Limb (tissue), 2 donors: Measurements from ENCODE around the gene XAB2.

ENCODE experiments used
- DNase-seq, 2 donors: peaks; one replicate each; pipeline ENCODE4 v3.0.0-alpha.2; 2016; ENCODE audit errors: extremely low spot score in 2 of 2

XAB2 gene

GRCh38 chr19:7629347-7630054, at the start of gene XAB2, which contains the start of gene PET100:
TSS of gene XAB2 (minus strand) at chr19:7629545. CDS start at chr19:7629527, 18 bp downstream.
TSS of gene PET100 (plus strand) at chr19:7629793. CDS start at chr19:7629834, 41 bp downstream.
- DNase-seq: peak; percentile 97 to 98

GRCh38 chr19:7677669-7678311, 48.4 kb upstream of the XAB2 start:
- no peak for DNase-seq

GRCh38 chr19:7676854-7677253, 47.5 kb upstream of the XAB2 start, which contains the start of gene MCEMP1:
TSS of gene MCEMP1 (plus strand) at chr19:7677090. CDS start at chr19:7677121, 31 bp downstream.
- no peak for DNase-seq

GRCh38 chr19:7676376-7676775, 47.0 kb upstream of the XAB2 start:
- no peak for DNase-seq

GRCh38 chr19:7674010-7675005, 45.0 kb upstream of the XAB2 start:
- DNase-seq: peak; percentile 32 to 54

DNA sequence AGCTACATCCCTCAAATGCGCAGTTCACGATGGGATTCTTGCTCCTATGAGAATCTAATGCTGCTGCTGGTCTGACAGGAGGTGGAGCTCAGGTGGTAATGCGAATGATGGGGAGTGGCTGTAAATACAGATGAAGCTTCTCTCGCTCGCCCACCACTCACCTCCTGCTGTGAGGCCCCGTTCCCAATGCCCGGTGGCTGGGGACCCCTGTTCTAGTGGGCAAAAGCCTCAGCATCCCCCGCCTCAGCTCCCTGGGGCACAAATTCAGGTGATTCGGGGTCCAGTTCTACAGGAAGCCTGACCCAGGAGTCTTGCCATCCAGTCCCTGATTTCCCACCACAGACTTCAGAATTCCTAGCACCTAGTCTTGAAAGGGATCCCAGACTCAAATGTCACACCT, 43.2 kb upstream of the XAB2 start:
- no peak for DNase-seq

- no peak for DNase-seq
Measured at GRCh38 chr19:7670790-7671189, 41.4 kb upstream of the XAB2 start.

DNA sequence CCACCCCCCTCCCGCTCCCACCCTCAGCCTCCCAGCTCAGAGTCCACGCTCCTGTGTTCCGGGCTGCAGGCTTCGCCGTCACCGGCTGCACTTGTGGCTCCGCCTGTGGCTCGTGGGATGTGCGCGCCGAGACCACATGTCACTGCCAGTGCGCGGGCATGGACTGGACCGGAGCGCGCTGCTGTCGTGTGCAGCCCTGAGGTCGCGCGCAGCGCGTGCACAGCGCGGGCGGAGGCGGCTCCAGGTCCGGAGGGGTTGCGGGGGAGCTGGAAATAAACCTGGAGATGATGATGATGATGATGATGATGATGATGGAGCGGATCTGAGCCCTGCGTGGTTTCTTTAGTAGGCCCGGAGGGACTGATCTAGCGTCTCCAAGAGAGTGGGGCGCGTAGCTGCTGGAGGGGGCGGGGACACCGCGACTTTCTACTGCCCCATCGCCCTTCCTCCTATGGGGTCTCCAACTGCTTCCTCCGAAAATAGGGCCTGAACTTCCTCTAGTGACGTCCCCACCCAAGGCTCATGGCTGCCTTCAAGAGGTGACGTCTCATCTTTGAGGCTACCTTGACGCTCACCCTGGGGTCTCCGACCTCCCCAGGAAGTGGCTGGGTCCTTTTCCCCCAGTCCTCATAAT, 40.9 kb upstream of the XAB2 start:
- DNase-seq: peak in 1 of 2 donors; percentile 51

GRCh38 chr19:7669641-7670040, 40.3 kb upstream of the XAB2 start:
- DNase-seq: no peak

- no peak for DNase-seq
Measured at GRCh38 chr19:7668842-7669241, 39.5 kb upstream of the XAB2 start, which contains the start of gene RETN. TSS of gene RETN (plus strand) at chr19:7669049. CDS start at chr19:7669327, 278 bp downstream.

DNA sequence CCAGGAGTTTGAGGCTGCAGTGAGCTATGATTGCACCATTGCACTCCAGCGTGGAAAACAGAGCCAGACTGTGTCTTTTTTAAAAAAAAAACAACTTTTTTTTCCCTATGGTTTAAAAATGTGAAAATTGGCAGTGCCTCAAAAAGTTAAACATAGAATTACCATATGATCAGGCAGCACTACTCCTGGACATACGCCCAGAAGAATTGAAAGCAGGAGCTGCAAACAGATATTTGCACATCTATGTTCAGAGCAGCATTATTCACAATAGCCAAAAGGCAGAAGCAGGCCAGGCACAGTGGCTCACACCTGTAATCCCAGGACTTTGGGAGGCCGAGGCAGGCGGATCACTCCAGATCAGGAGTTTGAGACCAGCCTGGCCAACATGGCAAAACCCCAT, 35.7 kb upstream of the XAB2 start:
- DNase-seq: peak in 1 of 2 donors; percentile 79

- no peak for DNase-seq
Measured at GRCh38 chr19:7663706-7664105, 34.4 kb upstream of the XAB2 start.

- no peak for DNase-seq
Measured at GRCh38 chr19:7662657-7663056, 33.3 kb upstream of the XAB2 start.

DNA sequence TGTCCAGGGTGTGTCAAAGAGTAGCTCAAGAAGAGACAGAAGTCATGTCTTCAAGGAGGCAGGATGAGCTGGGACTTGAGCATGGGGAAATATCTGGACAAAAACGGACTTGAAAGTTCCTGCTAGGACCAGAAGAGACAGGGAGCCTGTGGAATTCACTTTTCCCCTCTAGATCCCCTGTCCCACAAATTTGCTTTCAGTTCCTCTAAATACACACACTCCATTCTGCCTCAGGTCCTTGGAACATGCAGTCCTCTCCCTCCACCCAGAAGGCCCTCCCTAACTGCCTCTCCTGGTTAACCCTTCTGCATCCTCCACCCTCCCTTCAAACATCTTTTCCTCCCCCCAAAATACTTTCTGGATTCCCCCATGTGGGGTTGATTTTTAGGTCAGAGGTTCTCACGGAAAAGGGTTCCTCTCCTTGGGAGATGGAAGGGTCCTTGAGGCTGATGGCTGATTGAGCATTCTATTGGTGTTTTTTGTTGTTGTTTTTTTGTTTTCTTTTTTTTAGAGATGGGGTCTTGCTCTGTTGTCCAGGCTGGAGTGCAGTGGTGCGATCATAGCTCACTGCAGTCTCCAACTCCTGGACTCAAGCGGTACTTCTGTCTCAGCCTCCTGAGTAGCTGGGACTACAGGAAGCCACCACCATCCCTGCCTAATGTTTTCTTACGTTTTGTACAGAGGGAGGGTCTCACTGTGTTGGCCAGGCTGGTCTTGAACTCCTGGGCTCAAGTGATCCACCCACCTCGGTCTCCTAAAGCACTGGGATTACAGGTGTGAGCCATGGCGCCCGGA, 32.6 kb upstream of the XAB2 start:
- DNase-seq: no peak

DNA sequence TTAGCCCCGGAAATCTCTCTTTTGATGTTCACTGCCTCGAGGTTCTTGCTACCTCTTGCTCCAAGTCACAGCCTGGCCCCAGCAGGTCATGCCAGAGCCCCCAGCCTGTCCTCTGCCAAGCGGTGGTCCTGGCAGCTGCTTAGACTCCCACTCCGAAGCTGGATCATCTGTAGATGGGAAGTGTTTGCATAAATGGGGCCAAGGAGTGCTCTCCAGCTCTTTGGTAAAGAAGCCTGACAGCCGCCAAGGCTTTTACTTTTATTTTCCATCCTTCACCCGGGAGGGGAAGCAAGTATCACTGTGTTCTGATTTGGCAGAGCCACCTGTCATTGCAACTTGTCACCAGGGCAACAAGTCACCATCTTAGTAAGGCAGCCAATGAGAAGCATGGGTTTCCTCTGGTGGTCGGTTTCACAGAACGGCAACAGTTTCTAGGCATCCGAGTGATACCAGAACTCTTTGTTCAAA, 28.9 kb upstream of the XAB2 start:
- no peak for DNase-seq

- DNase-seq: no peak
Measured at GRCh38 chr19:7657131-7657751, 27.9 kb upstream of the XAB2 start.

DNA sequence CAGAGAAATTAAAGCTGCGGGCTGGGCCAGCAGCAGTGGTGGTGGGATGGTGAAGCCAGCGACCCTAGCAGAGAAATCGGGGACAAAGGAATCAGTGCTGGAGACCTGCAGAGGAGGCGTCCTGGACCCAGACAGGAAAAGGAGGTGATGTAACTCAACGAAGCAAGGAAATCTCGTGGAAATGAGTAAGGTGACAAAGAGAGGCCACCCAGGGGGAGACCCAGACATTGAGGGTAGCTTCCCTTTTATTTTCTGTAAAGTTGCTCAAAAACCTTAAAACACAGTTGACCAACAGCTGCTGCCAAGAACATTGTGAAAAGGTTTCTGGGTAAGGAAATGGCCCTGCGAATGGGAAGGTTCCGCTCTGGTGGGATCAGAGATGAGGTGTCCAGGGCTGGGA, 26.2 kb upstream of the XAB2 start:
- no peak for DNase-seq

DNA sequence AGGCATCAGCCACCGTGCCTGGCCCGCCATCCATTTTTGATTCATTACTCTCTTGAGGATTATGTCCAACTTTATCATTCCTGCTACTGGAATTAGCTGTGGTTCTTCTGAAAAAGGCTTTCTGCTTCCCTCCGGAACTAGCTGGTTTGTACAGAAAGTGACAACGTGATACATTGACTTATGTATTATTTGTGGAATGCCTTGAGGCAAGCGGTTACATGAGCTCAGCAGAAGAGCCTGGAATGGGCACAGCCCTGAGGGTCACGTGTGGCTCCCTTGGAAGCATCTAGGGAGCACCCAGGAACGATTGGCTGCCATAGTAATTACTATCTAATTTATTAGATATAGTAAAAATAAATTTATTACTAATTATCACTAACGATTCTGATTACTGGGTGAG, 25.1 kb upstream of the XAB2 start:
- no peak for DNase-seq

GRCh38 chr19:7652061-7652641, 22.8 kb upstream of the XAB2 start:
- peak; percentile 55 to 90 for DNase-seq
